IPS DF 6.9 (cell line): ENCODE data around the gene PARP12.

Source experiments
- DNase-seq: peaks from one replicate; pipeline ENCODE4 v3.0.0-alpha.2; 2013; ENCODE audit warnings: low read depth, low spot score
- H3K27ac ChIP-seq: one replicate; pipeline ENCODE4 v1.5.1; 2013; ENCODE audit warnings: low read length, control low read depth
- H3K27me3 ChIP-seq: 2 replicates; pipeline ENCODE4 v1.6.1; 2013; ENCODE audit warnings: mild to moderate bottlenecking, low read length; ENCODE audit not compliant: control insufficient read depth, insufficient read depth
- H3K36me3 ChIP-seq: 2 replicates; pipeline ENCODE4 v1.6.1; 2013; ENCODE audit warnings: low read length; ENCODE audit not compliant: control insufficient read depth, insufficient read depth
- H3K4me1 ChIP-seq: 2 replicates; pipeline ENCODE4 v1.6.1; 2013; ENCODE audit warnings: low read length; ENCODE audit not compliant: control insufficient read depth, insufficient read depth
- H3K4me3 ChIP-seq: 2 replicates; pipeline ENCODE4 v1.5.1; 2013; ENCODE audit warnings: mild to moderate bottlenecking, low read length
- H3K9me3 ChIP-seq: 2 replicates; pipeline ENCODE4 v1.6.1; 2013; ENCODE audit warnings: low read length, inconsistent platforms; ENCODE audit not compliant: control insufficient read depth, insufficient read depth
- WGBS: extraction: QIAGEN DNeasy Blood & Tissue Kit; methylation state at CpG from one replicate; pipeline ENCODE4 v1.1.7; 2013; ENCODE audit warnings: mixed read lengths, missing lambda C conversion rate; ENCODE audit not compliant: insufficient read length, insufficient coverage; 5-methylcytosine and 5-hydroxymethylcytosine counted together

Gene PARP12

DNA sequence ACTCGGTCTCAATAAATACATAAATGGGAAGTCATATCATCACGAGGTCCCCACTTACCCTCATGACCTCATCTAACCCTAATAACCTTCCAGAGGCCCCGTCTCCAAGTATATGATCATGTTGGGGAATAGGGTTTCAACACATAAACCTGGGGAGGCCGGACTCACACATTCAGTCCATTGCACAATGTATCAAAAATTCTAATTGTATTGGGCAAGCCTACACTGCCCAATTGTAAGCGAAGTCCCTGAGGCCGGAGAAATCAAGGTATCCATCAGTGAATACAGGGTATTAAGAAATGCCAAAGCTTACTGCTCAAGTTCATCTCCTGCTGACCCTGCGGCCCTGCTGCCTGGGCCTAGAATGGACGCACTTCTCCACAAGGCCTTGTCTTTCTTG lies 69.6 kb downstream of the PARP12 start:
- H3K27ac ChIP-seq: no peak overlapping the region
- peaks cover 4% of the 10 kb centered on the region for H3K4me1 ChIP-seq
- no CpG with 5 or more reads among the region's 8 CpGs for WGBS
- no peak for DNase-seq
- H3K4me3 ChIP-seq: no peak overlapping the region
- no peaks in the 10 kb centered on the region for H3K36me3 ChIP-seq
- no peaks in the 10 kb centered on the region for H3K27me3 ChIP-seq
- H3K9me3 ChIP-seq: no peaks in the 10 kb centered on the region

GRCh38 chr7:139992353-139993044 lies 70.3 kb downstream of the PARP12 start:
- WGBS: no CpG with 5 or more reads among the region's 14 CpGs
- Histone ChIP-seq H3K4me1 (peaks cover 4% of the 10 kb centered on the region), H3K27ac (no peak overlapping the region), H3K9me3 (no peaks in the 10 kb centered on the region), H3K36me3 (no peaks in the 10 kb centered on the region; the same call in 1 of the 2 replicates), H3K27me3 (no peaks in the 10 kb centered on the region), H3K4me3 (no peak overlapping the region)
- no peak for DNase-seq

DNA sequence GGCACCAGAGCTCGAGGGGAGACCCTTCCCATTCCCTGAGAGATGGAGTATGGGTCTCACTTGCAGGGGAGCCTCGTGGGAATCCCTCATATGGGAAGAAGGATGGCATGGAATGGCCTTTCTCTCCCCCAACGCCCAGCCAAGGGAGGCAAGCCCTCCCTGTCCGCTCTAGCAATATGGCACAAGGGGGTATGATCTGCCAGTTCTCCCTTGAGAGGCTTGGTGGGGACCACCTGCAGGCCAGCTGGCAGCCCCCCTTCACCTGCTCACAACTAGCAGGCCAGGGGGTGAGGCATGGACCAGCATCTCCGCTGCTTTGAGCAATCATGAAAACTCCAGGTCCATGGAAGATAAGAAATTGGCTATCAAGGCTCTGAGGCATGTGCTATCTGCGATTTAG lies 70.8 kb downstream of the PARP12 start:
- DNase-seq: no peak
- H3K4me3 ChIP-seq: no peak overlapping the region
- no peak overlapping the region for H3K27ac ChIP-seq
- H3K4me1 ChIP-seq: peaks cover 4% of the 10 kb centered on the region
- no CpG with 5 or more reads among the region's 6 CpGs for WGBS
- no peaks in the 10 kb centered on the region for H3K9me3 ChIP-seq
- H3K36me3 ChIP-seq: no peaks in the 10 kb centered on the region; the same call in 1 of the 2 replicates
- no peaks in the 10 kb centered on the region for H3K27me3 ChIP-seq

DNA sequence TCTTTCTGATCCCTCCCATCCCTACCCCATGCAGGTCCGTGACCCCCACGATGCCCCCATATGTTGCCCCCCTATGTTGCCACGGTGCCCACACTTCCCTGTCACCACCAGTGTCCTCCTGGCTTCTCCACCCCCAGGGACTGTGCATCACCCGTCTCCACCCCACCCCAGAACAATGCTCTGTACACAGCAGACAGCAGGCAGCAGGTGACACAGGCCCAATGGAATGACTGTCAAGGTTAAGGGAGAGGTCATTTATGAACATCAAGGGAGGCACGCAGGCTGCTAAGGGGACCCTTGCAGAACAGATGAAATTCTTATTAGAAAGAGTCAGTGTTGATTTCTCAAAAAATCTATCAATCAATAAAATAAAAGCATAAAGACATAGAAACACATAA lies 71.5 kb downstream of the PARP12 start:
- DNase-seq: no peak
- peaks cover 4% of the 10 kb centered on the region for H3K4me1 ChIP-seq
- H3K9me3 ChIP-seq: no peaks in the 10 kb centered on the region
- H3K36me3 ChIP-seq: no peaks in the 10 kb centered on the region; the same call in 1 of the 2 replicates
- no peak overlapping the region for H3K4me3 ChIP-seq
- no CpG with 5 or more reads among the region's 5 CpGs for WGBS
- H3K27ac ChIP-seq: no peak overlapping the region
- no peaks in the 10 kb centered on the region for H3K27me3 ChIP-seq

DNA sequence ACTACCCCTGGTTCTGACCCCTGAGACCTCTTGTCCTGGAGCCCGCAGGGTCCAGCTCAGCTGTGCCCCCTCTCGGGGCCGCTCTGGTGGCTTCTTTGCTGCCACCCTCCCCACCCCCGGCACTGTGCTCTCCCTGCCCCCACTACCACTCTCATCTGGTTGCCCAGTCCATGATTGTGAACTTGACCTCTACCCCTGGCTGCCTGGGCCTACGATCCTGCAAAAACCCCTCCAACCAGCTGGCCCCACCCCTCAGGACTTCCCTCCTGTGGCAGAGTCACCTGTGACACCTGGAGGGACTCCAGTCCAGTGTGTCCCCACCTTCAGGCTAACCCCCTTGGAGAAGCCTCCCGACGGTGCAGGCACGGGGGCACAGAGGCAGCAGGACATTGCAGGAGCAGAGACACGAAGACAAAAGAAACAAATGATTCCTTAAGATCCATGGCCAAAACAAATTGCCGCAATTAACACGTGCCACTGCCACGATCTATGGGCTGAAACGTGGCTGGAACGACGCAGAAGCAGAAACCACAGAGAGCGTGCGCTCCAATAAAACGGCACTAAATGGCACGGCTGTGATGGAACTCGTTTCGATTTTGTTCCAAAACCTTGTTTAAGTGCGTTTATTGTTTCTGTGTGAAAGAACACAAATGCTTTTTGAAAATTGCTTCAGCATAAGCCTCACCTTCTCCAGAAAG lies 72.0 kb downstream of the PARP12 start:
- Histone ChIP-seq H3K4me1 (peaks cover 4% of the 10 kb centered on the region), H3K27me3 (no peaks in the 10 kb centered on the region), H3K27ac (no peak overlapping the region), H3K36me3 (no peaks in the 10 kb centered on the region; the same call in 1 of the 2 replicates), H3K9me3 (no peaks in the 10 kb centered on the region), H3K4me3 (no peak overlapping the region)
- DNase-seq: no peak
- no CpG with 5 or more reads among the region's 22 CpGs for WGBS

GRCh38 chr7:139990142-139990535 lies 72.6 kb downstream of the PARP12 start:
- Histone ChIP-seq H3K27me3 (no peaks in the 10 kb centered on the region), H3K36me3 (no peaks in the 10 kb centered on the region; the same call in 1 of the 2 replicates), H3K9me3 (no peaks in the 10 kb centered on the region), H3K27ac (no peak overlapping the region), H3K4me1 (peaks cover 4% of the 10 kb centered on the region), H3K4me3 (no peak overlapping the region)
- no CpG with 5 or more reads among the region's 10 CpGs for WGBS
- no peak for DNase-seq

DNA sequence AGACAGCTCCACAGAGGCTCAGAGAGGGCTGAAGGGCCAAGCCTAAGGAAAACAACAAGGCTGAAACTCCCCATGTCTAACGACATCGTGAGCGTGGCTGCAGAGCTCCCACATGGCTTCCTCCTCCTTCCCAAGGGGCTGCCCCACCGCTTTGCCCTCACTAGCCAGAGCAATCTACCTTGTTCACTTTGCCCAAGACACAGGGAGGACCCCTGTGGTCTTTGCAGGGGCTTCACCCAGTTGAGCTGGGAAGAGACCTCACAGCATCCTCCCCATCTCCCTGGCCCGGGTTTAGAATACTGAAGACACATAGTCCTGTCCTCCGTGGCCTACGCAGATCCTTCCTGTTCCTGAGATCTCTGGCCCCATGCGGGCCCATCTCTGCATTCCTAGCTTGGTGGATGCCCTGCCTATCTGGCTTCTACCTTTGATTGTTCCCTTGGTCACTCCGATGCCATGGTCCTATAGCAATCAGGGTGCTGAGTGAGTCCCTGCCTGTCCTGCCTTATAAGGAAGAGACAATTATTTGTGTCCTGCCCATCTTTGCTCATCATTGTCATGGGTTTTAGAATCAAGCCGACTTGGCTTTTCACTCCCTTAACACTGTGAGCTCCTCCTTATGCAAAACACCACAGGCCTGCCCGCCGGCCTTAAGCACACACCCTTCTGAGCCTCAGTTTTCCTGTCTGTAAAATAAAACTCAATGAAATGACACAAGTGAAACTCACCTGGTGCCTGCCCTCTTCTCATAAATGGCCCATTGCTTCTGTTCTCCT lies 73.2 kb downstream of the PARP12 start:
- peaks cover 4% of the 10 kb centered on the region for H3K4me1 ChIP-seq

GRCh38 chr7:139987691-139988516 lies 74.8 kb downstream of the PARP12 start:
- Histone ChIP-seq H3K27me3 (no peaks in the 10 kb centered on the region), H3K36me3 (no peaks in the 10 kb centered on the region; the same call in 1 of the 2 replicates), H3K27ac (no peak overlapping the region), H3K4me1 (peaks cover 4% of the 10 kb centered on the region), H3K4me3 (no peak overlapping the region), H3K9me3 (no peaks in the 10 kb centered on the region)
- WGBS: no CpG with 5 or more reads among the region's 13 CpGs
- no peak for DNase-seq

More for the DNA sequence above, 73.2 kb downstream of the PARP12 start:
- whole genome bisulfite sequencing: no CpG with 5 or more reads among the region's 12 CpGs
- Histone ChIP-seq H3K9me3 (no peaks in the 10 kb centered on the region), H3K4me3 (no peak overlapping the region), H3K27ac (no peak overlapping the region), H3K36me3 (no peaks in the 10 kb centered on the region; the same call in 1 of the 2 replicates), H3K27me3 (no peaks in the 10 kb centered on the region)
- DNase-seq: no peak

DNA sequence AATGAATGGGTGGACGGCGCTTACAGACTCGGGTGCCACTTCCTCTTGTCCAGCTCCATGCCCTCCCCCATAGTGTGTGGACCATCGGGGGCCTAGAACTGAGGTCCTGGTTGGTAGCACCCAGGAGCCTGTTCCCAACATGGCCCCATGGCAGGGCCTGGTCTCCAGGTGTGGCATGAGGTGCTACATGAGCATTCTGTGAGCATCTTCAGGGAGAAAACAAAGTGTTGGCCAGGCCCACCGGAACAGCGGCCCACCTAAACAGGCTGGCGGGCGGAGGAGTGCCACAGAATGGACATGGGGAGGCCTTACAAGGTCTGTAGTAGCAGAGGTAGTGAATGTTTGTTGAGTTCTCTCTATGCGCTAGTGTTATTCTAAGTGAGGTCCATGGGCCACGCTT lies 76.9 kb downstream of the PARP12 start:
- DNase-seq: no peak

More for the DNA sequence above, 76.9 kb downstream of the PARP12 start:
- Histone ChIP-seq H3K27ac (no peak overlapping the region), H3K4me1 (peaks cover 4% of the 10 kb centered on the region), H3K27me3 (no peaks in the 10 kb centered on the region), H3K36me3 (no peaks in the 10 kb centered on the region; the same call in 1 of the 2 replicates), H3K4me3 (no peak overlapping the region), H3K9me3 (no peaks in the 10 kb centered on the region)
- no CpG with 5 or more reads among the region's 10 CpGs for WGBS
